ENCODE measurements around the gene ERP44. TPM values are rescaled to one million over a fixed set of nuclear protein-coding genes. Genes with fewer than 3 reads are reported as not detected.
A peak's percentile ranks its signal among the peaks of the same experiment; 100 is the strongest.
"Not testable (repeated sequence)": the region's sequence is repeated elsewhere in the genome, so short reads cannot be mapped to it uniquely, and the experiment has no call there.

Gene ERP44
- total RNA-seq, 1 donor from 2014 or later: 15.9 TPM

DNA sequence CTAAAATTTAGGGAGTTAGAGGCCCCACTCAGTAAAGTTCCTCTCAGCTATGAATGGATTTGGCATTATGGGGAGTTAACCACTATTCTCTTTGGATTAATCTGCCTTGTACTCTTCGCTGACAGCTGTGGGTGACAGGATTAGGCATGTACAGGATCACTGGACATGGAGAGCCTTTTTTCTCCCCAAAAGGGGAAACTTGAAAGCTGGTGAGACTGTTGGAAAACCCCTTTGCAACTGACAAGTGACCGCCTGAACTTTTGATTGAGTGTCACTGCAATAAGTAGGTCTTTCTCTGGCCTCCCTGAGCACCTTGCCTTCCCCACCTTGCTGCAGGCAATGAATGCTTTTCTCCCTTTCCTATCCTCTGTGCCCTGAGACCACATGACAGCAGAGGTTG, 68.3 kb downstream of the ERP44 start:
- no peak for ATAC-seq
- intact Hi-C loops (cut with DNase I): no loop called here
- DNase-seq (ENCODE audit: missing footprints): no peak

DNA sequence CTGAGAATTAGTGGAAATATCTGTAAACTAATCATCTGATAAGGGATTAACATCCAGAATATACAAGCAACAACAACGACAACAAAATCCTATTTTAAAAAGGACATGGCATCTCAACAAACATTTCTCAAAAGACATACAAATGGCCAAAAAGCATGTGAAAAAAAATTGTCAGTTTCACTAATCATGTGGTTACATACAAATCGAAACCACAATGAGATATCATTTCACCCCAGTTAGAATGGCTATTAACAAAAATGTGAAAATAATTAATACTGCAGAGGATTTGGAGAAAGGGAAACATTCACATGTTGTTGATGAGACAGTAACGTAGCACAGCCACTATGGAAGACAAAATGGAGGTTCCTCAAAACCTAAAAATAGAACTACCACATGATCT, 69.5 kb downstream of the ERP44 start:
- no peak for ATAC-seq
- DNase-seq (ENCODE audit: missing footprints): no peak
- intact Hi-C loops (cut with DNase I): loop anchor here (5.0 kb wide), 3 partner anchors 193 to 568 kb away; no protein-coding TSS in a partner anchor

- peak; percentile 93 for ATAC-seq
- intact Hi-C loops (cut with DNase I): loop anchor here (5.0 kb wide), 3 partner anchors 194 to 569 kb away; no protein-coding TSS in a partner anchor
- no peak for DNase-seq (ENCODE audit: missing footprints)
These were observed 70.5 kb downstream of the ERP44 start for GRCh38 chr9:100028201-100028784.

DNA sequence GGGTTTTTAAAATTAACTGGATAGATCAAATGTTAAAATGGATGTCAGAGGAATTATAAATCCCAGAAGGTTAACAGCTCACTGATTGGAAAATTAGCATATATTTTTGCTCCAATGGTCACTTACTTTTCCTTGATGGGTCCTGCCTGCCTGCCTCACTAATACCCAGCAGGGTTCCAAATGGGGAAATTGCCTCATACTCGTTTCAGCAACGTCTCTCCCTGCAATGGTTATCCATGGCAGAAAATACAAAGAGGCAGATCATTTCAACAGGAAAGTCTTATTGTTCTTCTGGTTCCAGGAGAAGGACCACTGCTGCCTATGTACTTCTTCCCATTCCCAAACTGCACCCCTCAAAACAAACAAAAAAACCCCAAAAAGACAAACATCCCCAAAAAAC, 71.3 kb downstream of the ERP44 start:
- intact Hi-C loops (cut with DNase I): loop anchor here (5.0 kb wide), 3 partner anchors 195 to 570 kb away; no protein-coding TSS in a partner anchor
- DNase-seq (ENCODE audit: missing footprints): no peak
- ATAC-seq: no peak

GRCh38 chr9:100021931-100022330, 76.9 kb downstream of the ERP44 start:
- intact Hi-C loops (cut with DNase I): no loop called here
- ATAC-seq: no peak
- no peak for DNase-seq (ENCODE audit: missing footprints)

DNA sequence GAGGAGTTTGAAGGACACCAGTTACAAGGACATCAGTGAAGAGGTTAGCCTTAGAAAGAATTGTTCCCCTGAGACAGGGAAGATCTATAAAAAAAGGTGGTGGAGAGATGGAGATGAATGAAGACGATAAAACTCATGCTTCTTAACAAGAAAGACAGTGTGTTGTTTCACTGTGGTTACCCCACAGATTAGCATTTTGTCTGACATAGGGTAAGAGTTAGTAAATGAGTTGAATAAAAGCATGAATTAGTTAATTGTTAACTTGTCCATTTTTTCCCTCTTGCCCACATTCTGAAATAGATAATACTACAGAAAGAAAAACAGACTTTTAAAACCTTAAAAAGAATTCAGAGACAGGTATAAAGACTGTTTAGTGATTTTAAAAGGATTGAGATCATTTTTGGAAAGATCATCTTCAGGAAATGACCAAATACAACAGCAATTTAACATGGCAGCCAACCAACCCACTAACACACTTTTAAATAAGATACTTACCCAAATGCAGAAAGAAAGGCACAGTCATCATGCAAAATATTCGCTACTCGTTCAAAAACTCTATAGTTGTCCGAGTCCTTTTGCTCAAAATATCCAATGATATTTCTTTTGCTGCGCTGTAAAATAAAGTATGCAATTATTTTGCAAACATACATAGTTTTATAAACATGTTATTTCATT, 78.5 kb downstream of the ERP44 start:
- no peak for ATAC-seq
- DNase-seq (ENCODE audit: missing footprints): no peak
- intact Hi-C loops (cut with DNase I): no loop called here

GRCh38 chr9:100019541-100019940, 79.3 kb downstream of the ERP44 start:
- ATAC-seq (no peak), DNase-seq (ENCODE audit: missing footprints) (no peak)
- intact Hi-C loops (cut with DNase I): loop anchor here (10.0 kb wide), 1 partner anchor 195 kb away; the partner anchor contains the start of gene NR4A3

DNA sequence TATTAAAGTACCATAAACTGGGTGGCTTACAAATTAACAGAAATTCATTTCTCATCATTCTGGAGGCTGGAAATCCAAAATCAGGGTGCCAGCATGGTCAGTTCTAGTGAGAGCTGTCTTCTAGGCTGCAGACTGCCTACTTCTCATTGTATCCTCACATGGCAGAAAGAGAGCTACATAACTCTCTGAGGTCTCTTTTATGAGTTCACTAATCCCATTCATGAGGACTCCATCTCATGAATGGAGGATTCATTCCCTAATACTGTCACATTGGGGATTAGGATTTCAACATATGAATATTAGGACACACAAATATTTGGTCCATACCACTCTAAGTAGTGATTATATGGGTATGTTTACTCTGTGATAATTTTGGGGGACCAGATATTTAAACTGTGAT, 84.0 kb downstream of the ERP44 start:
- ATAC-seq: no peak
- intact Hi-C loops (cut with DNase I): loop anchor here (10.0 kb wide), 1 partner anchor 190 kb away; the partner anchor contains the start of gene NR4A3
- no peak for DNase-seq (ENCODE audit: missing footprints)

GRCh38 chr9:100013573-100013972, 85.2 kb downstream of the ERP44 start:
- ATAC-seq: no peak
- intact Hi-C loops (cut with DNase I): loop anchor here (10.0 kb wide), 1 partner anchor 189 kb away; the partner anchor contains the start of gene NR4A3

DNA sequence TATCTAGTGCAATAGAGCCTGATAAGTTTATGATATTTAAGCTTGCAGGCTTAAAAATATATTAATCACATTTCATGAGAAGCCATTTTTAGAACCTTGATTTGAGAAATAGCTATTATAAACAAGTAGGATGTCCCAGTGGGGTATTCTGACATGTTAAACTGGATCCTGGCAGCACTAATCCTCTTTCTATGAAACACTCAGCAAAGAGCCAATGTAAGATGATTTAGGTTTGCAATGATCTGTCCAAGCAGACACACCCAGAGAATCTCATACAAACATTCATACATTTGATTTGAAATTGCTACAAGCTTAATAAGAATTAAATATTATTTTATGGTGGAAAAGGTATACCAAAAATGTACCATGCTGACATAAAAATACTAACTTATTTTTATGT, 86.5 kb downstream of the ERP44 start:
- no peak for ATAC-seq
- intact Hi-C loops (cut with DNase I): loop anchor here (10.0 kb wide), 1 partner anchor 187 kb away; the partner anchor contains the start of gene NR4A3
- DNase-seq (ENCODE audit: missing footprints): no peak

More at GRCh38 chr9:100013573-100013972, 85.2 kb downstream of the ERP44 start:
- no peak for DNase-seq (ENCODE audit: missing footprints)

DNA sequence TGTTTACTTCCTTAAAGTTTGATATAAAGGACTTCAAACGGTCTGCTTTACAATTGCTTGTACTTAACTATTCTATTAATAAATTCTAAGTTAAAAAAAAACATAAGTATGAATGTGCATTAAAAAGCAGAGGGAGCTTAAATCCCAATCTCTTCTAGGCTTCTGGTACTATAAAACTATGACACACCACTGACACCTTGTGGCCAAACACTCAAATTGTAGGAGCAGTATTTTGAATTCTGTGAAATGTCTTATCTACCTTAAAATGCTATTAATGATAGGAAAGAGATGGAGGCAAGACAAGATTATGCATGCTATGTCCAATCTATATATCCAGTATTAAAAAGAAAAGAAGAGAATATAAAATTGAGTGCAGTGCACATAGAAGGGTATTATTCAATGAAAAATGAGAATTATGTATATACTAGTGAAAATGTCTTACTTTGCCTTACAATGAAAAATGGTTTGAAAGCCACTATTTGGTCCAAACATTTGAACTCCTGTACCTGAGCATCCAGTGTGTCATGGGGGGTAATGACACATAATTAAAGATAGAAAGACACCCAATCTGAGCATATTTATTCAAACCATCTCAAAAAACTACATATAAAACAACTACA, 87.6 kb downstream of the ERP44 start:
- intact Hi-C loops (cut with DNase I): loop anchor here (10.0 kb wide), 1 partner anchor 186 kb away; the partner anchor contains the start of gene NR4A3
- ATAC-seq (no peak), DNase-seq (ENCODE audit: missing footprints) (no peak)

GRCh38 chr9:99999797-100000196, 99.0 kb downstream of the ERP44 start:
- no peak for DNase-seq (ENCODE audit: missing footprints)

DNA sequence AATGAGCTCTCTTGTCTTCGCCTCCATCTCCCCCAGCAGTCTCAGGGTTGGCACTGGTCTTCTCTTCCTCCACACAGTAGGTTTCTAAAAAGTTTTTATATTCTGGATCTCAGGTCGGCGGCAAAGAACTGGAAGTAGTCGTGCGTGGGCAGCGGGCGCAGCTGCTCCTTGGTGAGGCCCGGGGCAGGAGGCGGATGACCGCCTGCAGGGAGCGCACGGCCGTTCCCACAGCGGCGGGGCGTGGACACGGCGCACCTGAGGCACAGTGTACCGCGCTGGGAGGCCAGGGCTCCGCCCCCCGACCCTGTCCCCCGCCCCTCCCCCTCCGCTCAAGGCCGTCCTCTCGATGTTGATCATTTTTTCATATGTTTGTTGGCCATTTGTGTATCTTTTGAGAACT, 99.9 kb downstream of the ERP44 start:
- ATAC-seq (no peak), DNase-seq (ENCODE audit: missing footprints) (no peak)
- intact Hi-C loops (cut with DNase I): no loop called here

More at GRCh38 chr9:99999797-100000196, 99.0 kb downstream of the ERP44 start:
- no peak for ATAC-seq
- intact Hi-C loops (cut with DNase I): loop anchor here (10.0 kb wide), 1 partner anchor 815 kb away; no protein-coding TSS in a partner anchor

GRCh38 chr9:99998266-99998665, 100.5 kb downstream of the ERP44 start:
- ATAC-seq: no peak
- intact Hi-C loops (cut with DNase I): no loop called here
- peak; percentile 62 for DNase-seq (ENCODE audit: missing footprints)

- ATAC-seq; DNase-seq (ENCODE audit: missing footprints); intact Hi-C loops (cut with DNase I): not testable (repeated sequence)
These were observed 108.3 kb downstream of the ERP44 start for GRCh38 chr9:99990508-99990907.

DNA sequence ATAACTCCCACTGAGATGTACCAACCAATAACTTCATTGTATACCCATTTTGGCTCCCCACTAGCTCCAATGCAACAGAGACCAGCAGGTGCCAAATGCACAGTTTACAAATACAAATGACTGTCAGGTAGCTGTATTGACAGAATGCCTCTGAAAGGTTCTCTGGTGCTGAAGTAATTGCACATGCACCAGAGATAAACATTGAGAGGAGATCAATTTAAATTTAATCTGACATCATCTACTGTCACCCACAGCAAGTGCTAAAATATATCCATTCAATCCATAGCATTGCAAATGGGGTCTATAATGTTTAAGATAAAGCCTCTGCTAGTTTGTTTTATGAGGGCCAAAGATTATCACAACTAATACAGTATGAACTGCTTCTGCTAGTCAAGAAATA, 112.2 kb downstream of the ERP44 start:
- ATAC-seq (no peak), DNase-seq (ENCODE audit: missing footprints) (no peak)
- intact Hi-C loops (cut with DNase I): no loop called here

DNA sequence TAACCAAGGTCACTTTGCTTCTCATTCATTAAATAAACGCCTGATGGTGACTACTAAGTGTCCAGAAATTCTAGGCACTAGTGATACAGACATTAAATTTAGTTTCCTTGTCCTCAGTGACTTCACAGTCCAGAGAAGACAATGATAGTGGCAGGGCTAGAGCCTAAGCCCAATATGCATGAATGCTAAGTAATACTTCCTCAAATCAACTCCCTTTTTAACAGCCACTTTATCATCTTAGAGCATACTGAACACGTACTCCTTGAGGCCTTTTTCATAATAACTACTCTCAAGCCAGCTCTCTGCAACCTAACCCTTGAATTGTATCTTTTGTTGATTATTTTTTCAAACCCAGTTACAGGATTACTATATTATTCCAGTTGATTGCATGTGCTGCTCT, 118.2 kb downstream of the ERP44 start:
- ATAC-seq (no peak), DNase-seq (ENCODE audit: missing footprints) (no peak)
- intact Hi-C loops (cut with DNase I): no loop called here

GRCh38 chr9:99978221-99978620, 120.6 kb downstream of the ERP44 start:
- no peak for ATAC-seq
- intact Hi-C loops (cut with DNase I): no loop called here
- DNase-seq (ENCODE audit: missing footprints): no peak

- ATAC-seq (no peak), DNase-seq (ENCODE audit: missing footprints) (no peak)
- intact Hi-C loops (cut with DNase I): no loop called here
These were observed 121.6 kb downstream of the ERP44 start for GRCh38 chr9:99977033-99977792.
